ENCODE measurements around the gene THOC5.

DNA sequence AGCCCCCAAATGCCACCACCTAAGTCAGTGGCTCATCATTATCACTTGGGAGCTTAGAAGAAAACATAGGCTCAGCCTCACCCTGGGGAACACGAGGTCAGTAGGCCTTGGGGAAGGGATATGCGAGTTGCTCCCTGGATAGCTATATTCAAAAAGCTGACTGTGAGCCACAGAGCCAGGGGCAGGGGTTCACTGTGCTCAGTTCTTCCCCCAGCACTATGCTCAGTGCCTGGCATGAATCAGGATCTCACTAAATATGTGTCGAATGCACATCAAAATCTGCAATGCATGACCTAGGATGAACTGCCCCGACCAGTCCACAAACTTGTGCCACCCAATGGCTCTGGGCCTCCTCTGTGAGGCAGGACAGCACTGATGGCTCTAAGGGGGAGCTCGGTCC, 35.1 kb downstream of the THOC5 start:
- TF ChIP-seq CTCF (conservative IDR thresholded peaks at IDR 0.05; ENCODE audit: low read depth, low read length): no peak
- no peak for TF ChIP-seq RAD21 (IDR thresholded peaks at IDR 0.05; ENCODE audit: low read length)
- no peak for TF ChIP-seq RFX5 (IDR thresholded peaks at IDR 0.05; ENCODE audit: low read depth, low read length)
- TF ChIP-seq MAFK (IDR thresholded peaks at IDR 0.05; ENCODE audit: low read depth, low read length): no peak
- TF ChIP-seq POLR2A (IDR thresholded peaks at IDR 0.05; ENCODE audit: low read depth, low read length): no peak
- TF ChIP-seq CEBPB (IDR thresholded peaks at IDR 0.05; ENCODE audit: low read depth, low read length): no peak
- TF ChIP-seq, protein P1, sequence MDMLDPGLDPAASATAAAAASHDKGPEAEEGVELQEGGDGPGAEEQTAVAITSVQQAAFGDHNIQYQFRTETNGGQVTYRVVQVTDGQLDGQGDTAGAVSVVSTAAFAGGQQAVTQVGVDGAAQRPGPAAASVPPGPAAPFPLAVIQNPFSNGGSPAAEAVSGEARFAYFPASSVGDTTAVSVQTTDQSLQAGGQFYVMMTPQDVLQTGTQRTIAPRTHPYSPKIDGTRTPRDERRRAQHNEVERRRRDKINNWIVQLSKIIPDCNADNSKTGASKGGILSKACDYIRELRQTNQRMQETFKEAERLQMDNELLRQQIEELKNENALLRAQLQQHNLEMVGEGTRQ (IDR thresholded peaks at IDR 0.05; ENCODE audit: low read depth, low read length): no peak
- no peak for TF ChIP-seq MXI1 (IDR thresholded peaks at IDR 0.05; ENCODE audit: borderline replicate concordance, low read depth, low read length)
